Amniotic epithelial cell (primary cell): ENCODE results near the gene ATP2A1.

Experiments used
- DNase-seq: peaks from one replicate; pipeline ENCODE4 v3.0.0-alpha.2; 2010; ENCODE audit warnings: low read depth

ATP2A1 gene

GRCh38 chr16:28878083-28878926 lies at the start of gene ATP2A1:
Gene ATP2A1, plus strand, starts transcription at chr16:28878488. Its CDS starts 184 bp downstream, at chr16:28878672.
- no peak for DNase-seq

- DNase-seq = no peak
These were observed 48.5 kb upstream of the ATP2A1 start for GRCh38 chr16:28829747-28830146.

DNA sequence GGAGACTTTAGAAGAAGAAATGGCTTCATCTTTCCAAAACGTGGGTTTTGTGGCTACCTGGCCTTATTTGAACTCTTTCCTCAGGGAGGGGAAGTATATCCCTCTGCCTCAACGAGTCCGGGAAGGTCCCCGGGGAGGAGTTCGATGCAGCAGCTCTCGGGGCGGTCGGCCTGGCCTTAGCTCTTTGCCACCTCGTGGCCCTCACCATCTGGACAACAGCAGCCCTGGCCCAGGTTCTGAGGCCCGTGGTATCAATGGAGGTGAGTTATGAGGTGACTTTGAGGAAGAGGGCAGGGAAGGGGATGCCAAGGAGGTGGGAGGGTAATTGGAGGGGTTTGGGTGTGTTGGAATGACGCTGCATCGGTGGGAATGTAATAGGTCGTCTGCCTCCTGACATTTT lies 47.8 kb upstream of the ATP2A1 start:
- DNase-seq = no peak

GRCh38 chr16:28834349-28834748 lies 43.9 kb upstream of the ATP2A1 start:
- no peak for DNase-seq

- no peak for DNase-seq
These were observed 43.1 kb upstream of the ATP2A1 start for GRCh38 chr16:28834873-28835863.

- no peak for DNase-seq
These were observed 42.2 kb upstream of the ATP2A1 start for GRCh38 chr16:28835864-28836760.

GRCh38 chr16:28836761-28837064 lies 41.6 kb upstream of the ATP2A1 start:
- no peak for DNase-seq

DNA sequence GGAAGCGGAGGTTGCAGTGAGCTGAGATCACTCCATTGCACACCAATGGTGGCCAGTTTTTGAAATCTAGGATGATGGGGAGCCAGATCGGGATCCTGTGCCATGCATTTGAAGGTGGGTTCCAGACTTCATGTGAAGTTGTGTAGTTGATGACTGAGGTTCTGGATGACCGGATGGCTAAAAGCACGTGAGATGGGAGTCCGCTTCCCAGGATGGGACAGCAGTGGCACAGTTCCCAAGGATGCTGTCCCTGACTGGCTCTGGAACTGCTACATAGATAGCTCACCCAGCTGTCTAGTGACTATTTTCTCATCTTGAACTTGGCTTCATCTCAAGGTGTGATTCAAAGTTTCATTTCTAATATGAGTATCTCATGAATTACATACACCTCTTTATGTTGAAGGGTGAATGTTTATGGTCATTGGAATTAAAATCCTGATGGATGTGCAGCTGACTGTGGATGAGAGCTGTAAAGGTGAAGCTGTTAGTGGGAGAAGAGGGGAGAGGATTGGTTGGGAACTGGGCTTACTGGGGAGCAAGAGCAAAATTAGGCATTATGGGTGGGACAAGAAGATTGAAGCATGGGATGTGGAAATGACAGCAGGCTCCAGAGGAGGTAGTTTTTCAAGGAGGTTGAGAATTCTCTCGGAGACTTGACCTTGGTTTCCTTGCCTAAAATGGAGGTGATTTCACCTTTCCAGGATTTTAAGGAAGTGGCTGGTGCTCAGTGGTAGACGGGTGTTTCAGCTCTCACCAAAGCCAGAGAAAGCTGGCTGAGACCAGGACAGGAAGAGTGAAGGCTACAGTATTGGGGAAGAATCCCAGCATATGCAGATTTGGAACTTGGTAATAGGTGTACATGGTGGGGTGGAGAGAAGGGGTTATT lies 40.4 kb upstream of the ATP2A1 start:
- no peak for DNase-seq

- no peak for DNase-seq
These were observed 39.8 kb upstream of the ATP2A1 start for GRCh38 chr16:28838558-28838918.

DNA sequence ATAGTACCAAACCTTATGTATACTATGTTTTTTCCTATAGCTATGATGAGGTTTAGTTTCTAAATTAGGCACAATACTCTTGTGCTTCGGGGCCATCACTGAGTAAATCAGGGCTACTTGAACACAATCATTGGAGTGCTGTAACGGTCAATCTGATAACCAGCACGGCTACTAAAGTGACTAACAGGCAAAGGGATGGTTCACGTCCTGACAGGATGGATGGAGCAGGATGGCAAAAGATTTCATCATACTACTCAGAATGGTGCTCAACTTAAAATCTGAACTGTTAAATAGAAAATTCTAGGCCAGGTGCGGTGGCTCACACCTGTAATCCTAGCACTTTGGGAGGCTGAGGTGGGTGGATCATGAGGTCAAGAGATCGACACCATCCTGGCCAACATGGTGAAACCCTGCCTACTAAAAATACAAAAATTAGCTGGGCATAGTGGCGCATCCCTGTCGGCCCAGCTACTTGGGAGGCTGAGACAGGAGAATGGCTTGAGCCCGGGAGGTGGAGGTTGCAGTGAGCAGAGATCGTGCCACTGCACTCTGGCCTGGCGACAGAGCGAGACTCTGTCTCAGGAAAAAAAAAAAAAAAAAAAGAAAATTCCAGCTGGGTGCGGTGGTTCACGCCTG lies 39.2 kb upstream of the ATP2A1 start:
- DNase-seq = no peak

- DNase-seq = no peak
These were observed 38.4 kb upstream of the ATP2A1 start for GRCh38 chr16:28839899-28840298.

GRCh38 chr16:28842696-28843095 lies 35.6 kb upstream of the ATP2A1 start:
- DNase-seq = no peak

- DNase-seq = no peak
These were observed 34.5 kb upstream of the ATP2A1 start for GRCh38 chr16:28843766-28844165.

- DNase-seq = no peak
These were observed 33.9 kb upstream of the ATP2A1 start for GRCh38 chr16:28844226-28844885.

- peak; percentile 38 for DNase-seq
These were observed 33.0 kb upstream of the ATP2A1 start for GRCh38 chr16:28845293-28845692.

DNA sequence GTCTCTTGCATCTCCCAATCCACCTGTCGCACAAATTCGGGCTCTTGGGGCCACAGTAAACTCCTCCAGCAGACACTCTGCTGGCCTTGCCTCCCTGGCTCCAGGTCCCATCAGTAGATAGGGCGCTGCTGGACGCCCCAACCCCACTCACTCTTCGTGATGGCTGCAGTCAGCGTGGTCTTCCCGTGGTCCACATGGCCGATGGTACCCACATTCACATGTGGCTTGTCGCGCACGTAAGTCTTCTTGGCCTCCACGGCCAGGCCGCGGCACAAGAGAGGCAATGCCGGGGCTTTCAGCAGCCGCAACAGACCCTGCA lies 32.6 kb upstream of the ATP2A1 start:
- no peak for DNase-seq

DNA sequence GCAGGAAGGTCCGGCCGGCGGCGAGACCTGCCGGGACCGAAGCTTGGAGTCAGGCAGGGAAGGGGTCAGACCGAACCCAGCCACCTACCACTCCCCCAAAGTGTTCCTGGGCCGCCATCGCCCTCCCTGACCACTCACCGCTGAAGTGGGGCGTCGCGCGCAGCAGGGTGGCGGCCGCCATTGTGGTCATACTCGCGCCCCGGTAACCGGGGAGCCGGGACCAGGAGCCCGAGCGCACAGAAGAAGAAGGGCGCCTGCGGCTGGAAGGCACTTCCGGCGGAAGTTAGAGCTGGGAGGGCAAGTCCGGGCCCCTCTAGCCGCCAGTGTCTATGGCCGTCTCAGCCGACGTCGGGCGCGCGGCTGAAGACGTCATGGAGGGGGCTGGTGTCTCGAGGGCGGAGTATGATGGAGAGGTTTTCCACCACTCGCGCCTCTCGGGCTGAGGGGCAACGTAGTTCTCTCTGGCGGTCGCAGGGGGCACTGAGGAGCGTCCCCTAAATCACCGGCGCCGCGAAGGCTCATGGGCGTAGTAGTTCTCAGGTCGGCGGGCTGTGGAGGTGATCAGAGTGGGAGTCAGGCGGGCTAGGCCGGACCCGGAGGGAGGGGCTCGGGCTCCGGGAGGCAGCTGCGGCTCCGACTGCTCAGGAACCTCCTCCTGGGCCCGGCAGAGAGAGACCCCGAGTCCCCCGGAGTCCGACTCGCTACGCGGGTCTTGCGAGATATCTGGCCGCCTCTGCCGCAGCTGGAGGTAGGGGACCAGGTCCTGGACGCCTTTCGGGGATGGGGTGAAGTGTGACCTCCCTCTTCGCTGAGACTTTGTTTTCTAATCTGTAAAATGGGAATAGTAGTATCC lies 32.0 kb upstream of the ATP2A1 start, which contains the start of gene TUFM:
TSS of gene TUFM (minus strand) at position 269 of the 853 bp plus-strand sequence. CDS start at position 190, 79 bp downstream.
- peak; percentile 98 for DNase-seq

DNA sequence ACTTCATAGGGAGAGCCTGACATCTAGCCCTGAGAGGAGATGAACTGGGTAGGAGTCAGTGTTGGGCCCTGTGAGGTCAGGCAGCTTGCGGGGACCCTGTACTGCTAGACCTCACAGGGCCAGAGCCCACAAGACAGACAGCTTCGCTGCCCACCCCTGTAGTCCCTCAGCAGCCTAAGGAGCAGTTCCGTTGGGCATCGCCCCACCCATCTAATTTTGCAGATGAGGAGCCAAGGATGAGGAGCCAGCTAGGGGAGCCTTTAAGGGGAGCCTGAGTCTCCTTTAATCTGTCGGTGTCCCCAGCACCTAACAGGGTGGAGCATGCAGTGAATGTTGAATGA lies 31.4 kb upstream of the ATP2A1 start:
- DNase-seq = no peak

- DNase-seq = peak; percentile 17
These were observed 19.9 kb upstream of the ATP2A1 start for GRCh38 chr16:28858421-28858820.
